NCI-H82 (cell line): ENCODE data around the gene CHD5.

ENCODE experiments used
- DNase-seq: peaks from one replicate; lab custom pipeline; 2025; lab: John Stamatoyannopoulos, UW

The CHD5 gene

DNA sequence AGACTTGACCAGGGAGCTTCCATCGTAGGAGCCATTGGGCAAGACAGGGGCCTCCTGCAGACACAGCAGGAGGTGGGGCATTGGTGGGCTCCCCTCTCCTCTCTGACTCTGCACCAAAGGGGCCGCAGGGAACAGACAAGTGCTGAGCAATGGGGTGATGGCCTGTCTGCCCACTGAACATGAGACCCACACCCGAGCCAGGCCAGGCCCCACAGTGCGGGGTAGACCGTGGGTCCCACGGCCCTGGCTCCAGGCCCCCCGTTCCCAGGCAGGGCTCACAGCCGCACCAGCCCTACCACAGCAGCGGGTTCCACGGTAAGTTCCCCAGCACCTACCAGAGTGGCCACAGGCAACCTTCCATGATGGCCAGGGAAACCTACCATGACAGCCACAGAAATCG is 45.9 kb downstream of the CHD5 start:
- DNase-seq, result no peak

DNA sequence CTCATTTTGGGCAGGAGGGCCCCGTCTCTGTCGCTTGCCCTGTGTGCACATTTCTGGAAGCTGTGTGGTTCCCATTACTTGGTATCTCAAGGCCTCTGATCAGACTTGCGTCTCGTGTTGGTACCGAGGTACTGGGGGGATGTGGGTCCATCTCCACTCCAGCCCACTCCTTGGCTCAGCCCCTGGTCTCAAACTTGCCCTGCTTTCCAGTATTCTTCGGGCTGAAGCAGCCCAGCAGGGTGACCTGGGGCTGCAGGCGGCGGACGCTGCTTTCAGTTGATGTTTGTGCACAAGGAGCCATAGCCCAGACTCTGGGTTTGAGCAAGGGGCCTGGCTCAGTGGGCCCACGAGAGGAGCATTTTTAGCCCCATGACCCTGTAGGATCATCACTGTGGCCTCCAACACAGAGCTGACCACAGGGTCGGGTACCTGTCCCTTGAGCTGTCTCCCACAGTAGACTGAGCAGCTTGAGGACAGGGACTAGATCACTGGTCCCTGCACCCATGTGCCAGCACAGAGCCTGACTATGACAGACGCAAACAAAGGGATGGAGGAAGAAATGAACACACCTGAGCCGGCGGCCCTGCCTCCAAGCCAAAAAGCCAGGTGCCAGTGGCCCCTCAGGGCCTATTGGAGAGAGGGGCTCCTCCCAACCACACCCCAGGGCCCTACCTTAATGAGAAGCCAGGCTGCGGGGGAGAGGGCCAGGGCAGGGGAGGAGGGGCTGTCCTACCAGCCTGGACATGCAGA is 46.8 kb downstream of the CHD5 start:
- DNase-seq, result no peak

DNA sequence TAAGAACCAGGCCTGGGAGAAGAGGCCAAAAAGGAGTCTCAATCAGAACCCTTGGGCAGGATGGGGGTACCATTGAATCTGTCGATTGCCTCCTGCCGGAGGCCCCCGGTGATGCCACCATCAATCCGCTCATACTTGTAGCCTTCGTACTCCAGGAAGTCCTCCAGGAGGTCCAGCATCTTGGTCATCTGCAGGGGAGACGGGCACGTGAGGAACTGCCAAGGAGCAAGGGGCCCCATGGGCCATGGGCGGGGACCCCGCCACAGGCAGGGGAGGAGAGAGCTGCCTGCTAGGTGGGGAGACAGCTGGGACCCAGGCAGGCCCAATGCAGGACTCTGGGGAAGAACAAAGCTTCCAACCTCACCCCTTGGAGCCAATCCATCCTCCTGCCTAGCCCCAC is 48.6 kb downstream of the CHD5 start:
- no peak for DNase-seq

DNA sequence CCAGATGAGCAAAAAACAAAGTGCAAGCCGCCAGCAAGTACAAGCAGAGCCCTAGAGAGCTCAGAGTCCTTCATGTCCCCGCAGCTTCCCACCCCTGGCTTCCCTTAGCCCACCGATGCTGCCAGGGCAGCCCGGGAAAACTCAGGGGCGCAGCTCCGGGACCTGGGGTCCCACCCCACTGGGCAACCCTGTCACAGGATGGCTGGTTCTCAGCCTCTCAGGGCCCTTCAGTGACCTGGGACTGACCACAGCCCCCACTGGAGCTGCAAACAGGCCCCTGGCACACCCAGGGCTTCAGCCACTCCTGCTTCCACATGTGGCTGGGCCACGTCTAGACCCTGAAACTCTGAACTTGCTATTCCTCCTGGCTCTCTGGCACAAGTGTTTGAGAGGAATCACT is 49.5 kb downstream of the CHD5 start:
- no peak for DNase-seq

DNA sequence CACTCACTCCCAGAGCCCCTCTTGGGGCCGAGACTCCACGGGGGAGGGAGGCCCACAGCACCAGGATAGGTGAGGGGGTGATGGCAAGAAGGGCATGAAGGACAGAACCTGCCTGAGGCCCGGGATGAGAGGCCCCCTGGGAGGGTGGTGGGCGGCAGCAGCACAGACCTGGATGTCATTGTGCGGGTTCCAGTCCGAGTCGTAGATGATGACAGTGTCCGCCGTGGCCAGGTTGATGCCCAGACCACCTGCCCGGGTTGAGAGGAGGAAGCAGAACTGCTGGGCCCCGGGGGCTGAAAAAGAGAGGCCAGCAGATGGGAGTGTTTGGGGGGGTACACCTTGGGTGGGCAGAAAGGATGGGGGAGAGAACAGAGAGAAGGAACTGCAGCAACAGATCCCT is 50.1 kb downstream of the CHD5 start:
- DNase-seq, result no peak

DNA sequence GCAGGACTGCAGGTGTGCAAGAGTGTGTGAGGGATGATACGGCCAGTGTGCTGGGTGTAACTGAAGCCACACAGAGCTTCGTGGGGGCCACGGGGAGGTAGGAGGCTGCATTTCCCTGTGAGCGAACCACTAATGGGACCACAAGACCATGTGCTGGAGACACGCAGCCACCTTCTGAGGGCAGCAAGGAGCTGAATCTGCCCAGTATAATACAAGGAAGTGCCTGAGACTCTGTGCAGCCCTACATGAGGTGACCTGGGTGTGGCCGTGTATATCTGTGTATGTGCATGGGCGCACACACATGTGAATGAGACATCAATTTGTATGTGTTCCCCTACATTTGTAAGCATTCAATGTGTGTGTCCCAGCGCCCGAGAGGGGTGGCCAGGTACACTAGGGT is 50.8 kb downstream of the CHD5 start:
- no peak for DNase-seq

DNA sequence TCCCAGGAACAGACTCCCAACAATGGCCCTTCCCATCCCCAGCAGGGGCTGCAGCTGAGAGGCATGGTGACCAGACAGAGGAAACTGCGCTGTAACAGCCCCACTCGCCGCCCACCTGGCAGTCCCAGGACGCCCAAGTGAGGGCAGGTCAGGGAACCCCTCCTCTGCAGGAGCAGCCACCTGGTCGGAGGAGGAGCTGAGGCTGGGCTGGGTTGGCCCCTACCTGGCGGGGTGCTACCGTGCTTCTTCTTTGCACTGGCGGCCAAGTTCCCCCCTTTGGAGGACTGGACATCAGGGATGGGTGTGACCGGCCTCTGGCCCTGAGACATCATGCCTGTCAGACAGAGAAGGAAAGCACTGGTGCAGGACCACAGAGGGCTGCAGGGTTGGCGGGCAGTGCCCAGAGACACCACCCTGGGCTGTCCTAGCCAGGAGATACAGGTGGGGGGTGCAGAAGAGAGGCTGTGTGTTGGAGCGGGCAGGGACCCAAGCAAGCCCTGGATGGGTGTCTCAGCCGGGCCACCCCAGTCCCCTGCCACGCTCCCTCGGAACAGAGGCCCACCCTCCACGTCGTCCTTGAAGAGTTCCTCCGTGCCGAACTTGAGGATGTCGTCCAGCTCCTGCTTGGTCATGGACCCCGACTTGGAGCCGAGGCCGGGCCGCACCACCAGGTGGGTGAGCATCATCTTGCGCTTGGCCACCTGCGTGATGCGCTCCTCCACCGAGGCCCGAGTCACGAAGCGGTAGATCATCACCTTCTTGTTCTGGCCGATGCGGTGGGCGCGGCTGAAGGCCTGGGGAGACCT is 51.6 kb downstream of the CHD5 start:
- DNase-seq, result no peak

DNA sequence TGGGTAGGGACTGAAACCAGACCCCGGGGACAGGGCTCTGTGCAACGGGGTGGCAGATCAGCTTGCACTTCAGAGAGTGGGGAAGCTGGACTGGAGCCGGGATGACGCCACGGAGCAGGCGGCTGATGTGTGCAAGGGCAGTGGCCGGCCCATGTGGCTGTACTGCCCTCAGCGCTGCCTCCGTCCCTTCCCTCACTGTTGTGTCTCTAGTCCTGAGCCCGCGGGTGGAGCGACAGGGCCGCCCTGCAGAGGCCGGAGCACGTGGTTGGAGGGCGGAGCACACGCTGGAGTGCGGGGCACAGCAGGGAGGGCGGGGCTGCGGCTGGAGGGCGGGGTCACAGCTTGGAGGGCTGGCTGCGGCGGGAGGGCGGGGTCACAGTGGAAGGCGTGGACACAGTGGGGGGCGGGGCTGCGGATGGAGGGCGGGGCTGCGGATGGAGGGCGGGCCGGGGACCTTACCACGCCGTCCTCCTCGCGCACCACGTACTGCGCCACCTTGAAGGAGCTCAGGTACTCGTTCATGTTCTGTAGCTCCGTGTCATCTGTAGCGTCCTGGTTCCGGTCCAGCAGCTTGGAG is 52.4 kb downstream of the CHD5 start:
- peak; percentile 71 for DNase-seq

DNA sequence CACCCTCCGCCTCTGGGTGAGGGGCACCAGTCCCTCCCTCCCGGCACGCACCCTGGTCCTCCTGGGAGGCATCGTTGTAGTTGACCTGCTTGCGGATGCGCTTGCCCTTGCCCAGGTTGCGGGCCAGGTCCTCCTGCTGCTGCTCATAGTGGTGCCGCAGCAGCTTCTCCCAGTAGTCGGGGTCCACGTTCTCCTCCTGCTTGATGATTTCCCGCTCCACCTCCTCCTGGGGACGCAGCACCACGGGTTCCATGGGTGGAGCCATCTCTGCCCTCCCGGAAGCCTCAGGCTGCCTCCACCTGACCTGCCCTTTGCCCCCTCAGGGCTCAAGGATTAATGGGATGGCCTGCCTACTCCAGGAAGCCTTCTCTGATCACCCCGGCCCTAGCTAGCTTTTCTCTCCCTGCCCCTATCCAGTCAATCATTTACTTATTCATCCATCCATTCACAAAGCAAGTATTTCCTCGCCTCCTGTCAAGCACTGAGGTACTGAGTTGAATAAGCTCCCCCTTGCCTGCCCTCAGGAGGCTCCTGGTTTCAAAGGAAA is 53.5 kb downstream of the CHD5 start:
- no peak for DNase-seq

DNA sequence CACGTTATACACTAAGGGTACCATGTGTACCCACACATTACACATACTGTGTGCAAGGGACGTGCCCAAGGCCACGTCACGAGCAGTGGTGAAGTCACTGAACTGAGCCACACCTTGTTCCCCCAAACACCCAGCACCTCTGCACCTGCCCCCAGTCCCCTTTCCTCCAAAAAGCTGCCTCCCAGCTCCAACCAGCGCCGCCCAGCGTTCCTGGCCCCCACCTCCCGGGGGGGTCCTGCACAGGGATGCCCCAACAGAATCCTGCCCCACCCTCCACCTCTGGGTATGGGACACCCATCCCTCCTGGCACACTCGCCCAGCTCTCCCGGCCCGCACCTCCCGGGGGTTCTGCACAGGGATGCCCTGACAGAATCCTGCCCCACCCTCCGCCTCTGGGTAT is 54.1 kb downstream of the CHD5 start:
- DNase-seq, result no peak

DNA sequence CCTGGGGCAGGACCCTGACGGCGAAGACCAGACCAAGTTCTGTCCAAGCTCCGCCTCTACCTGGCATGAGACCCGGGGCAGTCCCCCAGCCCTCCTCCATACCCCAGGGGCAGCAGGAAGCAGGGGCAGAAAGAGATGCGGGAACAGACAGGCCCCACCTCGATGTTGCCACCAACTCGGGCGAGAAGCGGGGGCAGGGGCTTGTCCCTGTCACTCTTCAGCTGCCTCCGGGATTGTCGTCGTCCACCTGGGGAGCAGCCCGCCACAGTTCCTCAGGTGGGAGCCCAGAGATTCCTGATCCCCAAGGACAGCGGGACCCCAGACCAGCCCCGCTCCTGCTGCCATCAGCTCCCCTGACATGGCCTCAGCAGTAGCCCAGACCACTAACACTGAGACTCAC is 54.8 kb downstream of the CHD5 start:
- no peak for DNase-seq

DNA sequence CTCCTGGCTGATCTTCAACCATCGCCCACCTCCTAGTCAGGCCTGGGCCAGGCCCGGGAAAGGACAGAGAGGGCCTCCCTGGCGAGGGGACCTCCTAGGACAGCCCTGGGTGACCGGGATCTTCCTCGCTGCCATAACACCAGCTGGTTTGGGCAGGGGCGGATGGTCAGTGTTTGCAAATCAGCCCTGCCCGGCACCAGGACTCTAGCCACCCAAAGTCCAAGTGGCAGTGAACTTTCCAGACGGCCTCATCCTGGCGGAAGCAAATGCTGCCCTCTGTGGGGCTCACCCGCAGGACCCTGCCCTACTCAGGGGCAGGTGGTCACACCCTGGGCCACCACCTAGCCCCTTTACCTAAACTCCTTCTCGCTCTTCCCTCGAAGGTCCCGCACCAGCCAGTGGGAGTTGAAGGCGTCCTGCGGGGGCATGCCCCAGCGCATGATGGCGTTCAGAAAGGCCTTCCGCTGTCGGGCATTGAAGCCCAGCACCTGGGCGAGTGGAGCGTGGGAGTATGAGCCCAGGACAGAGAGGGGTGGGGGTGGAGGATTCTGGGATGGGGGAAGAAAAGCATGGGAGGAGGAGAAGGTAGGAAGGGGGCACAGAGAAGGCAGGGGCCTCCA is 55.3 kb downstream of the CHD5 start:
- no peak for DNase-seq

DNA sequence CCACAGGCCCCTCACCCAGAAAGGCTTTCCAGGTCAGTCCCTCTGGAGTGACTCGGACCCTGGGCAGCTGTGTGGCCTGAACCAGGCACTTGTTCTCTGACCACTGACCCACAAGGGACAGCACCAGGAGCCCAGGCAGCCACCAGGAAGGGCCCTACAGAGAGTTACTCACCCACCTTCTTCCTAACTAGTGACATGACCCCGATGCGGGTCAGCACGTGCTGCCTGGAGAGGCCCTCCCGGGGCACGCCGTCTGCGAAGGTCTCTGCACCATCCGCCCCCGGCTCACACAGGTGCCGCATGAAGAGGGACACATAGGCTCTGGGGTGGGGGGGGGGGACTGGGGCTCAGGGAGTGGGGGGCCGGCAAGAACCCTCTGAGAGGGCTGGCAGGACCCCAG is 55.8 kb downstream of the CHD5 start:
- DNase-seq, result no peak

DNA sequence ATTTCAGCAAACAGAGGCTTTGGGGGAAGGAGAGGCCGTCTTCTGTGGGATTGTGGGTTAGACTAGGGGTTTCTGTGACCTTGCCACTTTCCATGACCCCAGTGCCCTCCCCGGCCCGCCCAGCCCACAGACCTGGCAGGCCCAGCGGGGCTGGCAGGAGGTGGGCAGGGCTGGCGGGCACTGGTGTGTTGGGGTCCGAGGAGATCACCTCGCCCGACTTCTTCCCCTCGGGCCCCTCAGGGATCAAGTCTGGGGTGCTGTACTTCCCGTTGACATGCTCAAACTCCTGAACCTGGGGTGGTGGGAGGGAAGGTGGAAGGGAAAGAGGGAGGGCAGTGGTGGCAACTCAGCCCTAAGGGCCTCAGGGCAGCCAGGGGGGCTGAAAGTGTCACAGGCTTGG is 56.3 kb downstream of the CHD5 start:
- DNase-seq, result no peak

DNA sequence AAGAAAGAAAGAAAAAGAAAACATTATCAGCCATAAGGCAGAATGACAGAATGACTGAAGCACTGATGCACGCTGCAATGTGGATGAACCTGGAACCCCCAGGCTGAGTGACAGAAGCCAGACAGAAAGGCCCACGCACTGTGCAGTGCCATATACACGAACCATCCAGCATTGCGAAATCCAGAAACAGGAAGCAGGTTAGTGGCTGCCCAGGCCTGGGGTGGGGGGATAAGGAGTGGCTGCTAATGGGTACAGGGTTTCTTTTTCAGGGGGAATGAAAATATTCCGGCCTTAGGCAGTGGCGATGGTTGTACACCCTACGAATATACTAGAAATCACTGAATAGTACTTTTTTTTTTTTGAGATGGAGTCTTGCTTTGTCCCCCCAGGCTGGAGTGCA is 57.0 kb downstream of the CHD5 start:
- no peak for DNase-seq

DNA sequence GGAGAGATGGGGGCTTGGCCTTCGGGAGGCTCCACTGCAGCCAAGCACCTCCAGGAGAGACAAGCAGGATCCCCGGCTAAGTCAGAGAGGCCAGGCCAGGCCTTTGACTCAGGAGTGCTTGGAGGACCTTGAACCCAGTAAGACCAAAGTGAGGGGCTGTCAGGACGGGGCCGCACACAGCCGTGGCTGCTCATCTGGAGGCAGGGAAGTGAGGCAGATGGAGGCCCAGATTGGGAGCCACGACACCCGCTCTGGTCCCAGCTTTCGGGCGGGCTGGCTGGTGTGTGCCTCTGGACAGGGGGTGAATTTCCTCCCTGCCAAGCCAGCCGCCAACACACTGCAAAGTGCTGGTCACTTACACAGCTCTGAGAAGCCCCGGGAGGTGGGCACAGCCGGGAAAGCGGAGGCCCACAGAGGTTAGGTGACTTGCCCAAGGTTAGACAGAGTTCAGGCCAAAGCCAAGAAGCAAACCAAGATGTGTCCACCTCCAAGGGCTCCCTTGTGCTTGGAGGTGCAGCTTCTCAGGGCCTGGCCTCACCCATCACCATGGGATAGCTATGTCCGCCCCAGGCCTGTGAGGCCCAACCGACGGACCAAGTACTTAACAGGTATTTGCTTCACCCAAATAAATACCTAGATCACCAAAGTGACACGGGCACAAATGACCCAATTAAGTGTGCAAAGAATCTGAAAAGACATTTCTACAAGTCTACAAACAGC is 58.3 kb downstream of the CHD5 start:
- DNase-seq, result no peak

DNA sequence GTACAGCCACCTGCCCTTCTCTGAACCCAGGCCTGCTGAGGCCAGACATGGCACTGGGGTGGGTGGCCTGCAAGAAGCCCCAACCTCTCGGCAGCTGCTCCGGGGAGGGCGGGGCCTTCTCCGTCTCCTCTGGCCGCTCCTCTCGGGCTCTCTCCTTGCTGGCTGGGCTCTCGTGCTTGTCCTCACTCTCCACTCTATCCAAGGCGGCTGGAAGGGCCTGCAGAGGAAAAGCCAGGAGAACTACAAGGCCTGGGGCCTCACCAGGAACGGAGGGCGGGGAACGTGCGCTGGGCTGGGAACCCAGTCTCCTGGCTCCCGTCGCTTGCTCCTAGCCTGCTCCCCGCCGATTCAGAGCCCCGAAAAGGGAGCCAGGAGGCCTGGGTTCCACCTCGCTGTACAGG is 59.1 kb downstream of the CHD5 start:
- DNase-seq, result no peak

DNA sequence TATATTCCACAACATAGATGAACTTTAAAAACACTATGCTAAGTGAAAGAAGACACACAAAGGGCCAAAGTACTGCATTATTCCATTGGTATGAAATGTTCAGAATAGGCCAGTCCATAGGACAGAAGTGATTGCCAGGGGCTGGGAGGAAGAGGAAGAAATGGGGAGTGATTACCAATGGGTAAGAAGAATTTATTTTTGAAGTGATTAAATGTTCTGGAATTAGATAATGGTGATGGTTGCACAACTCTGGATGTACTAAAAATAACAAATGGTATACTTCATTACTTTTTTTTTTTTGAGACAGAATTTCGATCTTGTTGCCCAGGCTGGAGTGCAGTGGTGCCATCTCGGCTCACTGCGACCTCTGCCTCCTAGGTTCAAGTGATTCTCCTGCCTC is 61.7 kb downstream of the CHD5 start:
- no peak for DNase-seq

DNA sequence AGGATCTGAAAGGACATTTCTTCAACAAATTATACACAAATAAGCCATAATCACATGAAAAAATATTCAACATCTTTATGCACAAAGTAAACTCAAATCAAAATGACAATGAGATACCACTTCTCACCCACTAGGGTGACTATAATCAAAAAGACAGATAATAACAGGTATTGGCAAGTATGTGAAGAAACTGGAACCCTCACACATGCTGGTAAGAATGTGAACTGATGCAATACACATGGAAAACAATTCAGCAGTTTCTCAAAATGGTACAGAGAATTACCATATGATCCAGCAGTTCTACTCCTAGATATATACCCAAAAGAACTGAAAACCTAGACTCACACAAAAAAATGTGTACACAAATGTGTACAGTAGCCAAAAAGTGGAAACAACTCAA is 62.5 kb downstream of the CHD5 start:
- DNase-seq, result no peak

DNA sequence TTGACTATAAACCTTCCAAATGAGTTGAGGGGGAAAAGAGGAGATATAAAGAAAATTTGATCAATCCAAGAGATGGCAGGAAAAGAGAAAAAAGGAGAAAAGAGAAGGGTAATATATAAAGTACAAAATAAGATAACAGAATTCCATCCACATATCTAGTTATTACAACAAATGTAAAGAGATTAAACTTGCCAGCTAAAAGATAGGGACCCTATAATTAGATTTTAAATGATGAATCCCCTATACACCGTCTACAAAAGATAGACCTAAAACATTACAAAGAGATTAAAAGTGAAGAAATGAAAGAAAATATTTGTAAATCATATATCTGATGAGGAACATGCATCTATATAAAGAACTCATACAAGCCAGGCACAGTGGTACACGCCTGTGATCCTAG is 63.1 kb downstream of the CHD5 start:
- no peak for DNase-seq

DNA sequence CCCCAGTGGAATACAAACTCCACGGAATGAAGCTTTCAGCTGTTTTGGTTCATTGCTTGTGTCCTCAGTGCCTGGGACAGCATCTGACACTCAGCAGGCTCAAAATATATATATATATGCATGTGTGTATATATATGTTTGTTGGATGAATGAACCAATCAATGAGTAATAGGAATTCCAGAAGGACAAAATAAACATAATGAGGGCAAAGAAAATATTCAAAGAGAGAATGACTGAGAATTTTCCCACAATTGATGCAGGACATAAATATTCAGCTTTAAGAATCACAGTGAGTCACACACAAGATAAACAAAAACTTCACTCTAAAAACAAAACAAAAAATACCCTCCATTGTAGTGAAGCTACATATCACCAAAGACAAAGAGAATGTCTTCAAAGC is 64.0 kb downstream of the CHD5 start:
- DNase-seq, result no peak

DNA sequence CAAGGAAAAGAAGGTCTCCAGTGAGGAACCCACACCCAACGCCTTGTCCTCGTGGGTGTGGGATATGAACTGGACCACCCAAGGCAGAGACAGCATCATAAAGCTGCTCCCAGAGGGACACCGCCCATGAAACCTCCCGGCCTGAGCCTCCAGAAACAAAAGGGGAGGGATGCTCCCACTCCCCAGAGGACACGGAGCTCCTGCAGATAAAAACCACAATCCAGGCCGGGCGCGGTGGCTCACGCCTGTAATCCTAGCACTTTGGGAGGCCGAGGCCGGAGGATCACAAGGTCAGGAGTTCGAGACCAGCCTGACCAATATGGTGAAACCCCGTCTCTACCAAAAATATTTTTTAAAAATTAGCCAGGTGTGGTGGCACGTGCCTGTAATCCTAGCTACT is 66.4 kb downstream of the CHD5 start:
- no peak for DNase-seq
